Dedifferentiated amniotic fluid mesenchymal stem cell (primary cell): ENCODE data around the gene ABHD5.
A peak's percentile ranks its signal among the peaks of the same experiment; 100 is the strongest.

ENCODE experiments used
- DNase-seq: peaks from one replicate; pipeline ENCODE4 v3.0.0-alpha.2; 2016; ENCODE audit errors: extremely low spot score

The ABHD5 gene

GRCh38 chr3:43685921-43686320 is 4.8 kb upstream of the ABHD5 start:
- no peak for DNase-seq

GRCh38 chr3:43686333-43686699 is 4.4 kb upstream of the ABHD5 start:
- no peak for DNase-seq

DNA sequence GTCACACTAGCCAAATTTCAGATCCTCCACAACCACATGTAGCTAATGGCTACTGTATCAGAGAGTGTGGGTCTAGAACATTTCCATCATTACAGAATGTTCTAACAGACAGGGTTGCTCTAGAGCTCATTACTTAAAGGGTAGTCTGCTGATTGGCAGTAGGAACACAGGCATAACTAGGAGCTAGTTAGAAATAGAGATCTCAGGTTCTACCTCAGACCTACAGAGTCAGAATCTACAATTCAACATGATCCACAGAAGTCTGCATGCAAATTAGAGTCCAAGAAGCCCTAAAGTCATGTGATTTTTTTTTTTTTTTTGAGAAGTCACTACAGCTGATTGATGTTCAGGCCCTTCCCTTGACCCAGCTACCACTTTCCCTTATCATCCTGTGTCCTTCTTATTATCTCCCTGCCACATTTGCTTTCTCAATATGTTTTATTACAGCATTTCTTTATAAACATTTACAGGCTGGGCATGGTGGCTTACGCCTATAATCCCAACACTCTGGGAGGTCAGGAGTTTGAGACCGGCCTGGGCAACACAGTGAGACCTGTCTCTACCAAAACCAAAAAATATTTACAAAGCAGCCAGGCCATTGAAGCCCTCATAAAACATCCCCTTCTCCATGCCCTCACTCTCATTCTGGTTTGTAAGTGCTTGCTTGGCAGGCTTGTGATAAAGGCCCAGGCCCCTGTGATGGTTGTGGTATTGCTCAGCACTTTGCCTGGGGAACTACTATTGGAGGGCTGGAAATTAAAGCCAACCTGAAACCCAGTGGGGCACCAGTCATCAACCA is 3.8 kb upstream of the ABHD5 start:
- no peak for DNase-seq

GRCh38 chr3:43687499-43687811 is 3.3 kb upstream of the ABHD5 start:
- no peak for DNase-seq

DNA sequence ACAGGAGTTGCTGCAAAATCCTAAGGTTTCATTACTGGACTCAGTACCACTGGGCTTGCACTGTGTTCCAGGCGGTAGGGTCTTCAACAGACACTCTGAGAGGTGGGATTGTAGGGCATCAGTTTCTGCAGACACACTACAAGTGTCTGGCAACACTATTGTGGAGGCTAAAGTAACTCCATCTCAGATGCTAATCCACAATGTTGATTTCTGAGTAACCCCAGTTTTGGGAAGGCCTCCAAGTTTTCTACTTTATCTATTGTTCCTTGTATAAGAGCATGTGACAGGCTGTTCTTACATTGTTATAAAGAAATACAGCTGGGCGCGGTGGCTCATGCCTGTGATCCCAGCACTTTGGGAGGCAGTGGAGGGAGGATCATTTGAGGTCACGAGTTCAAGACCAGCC is 2.5 kb upstream of the ABHD5 start:
- no peak for DNase-seq

DNA sequence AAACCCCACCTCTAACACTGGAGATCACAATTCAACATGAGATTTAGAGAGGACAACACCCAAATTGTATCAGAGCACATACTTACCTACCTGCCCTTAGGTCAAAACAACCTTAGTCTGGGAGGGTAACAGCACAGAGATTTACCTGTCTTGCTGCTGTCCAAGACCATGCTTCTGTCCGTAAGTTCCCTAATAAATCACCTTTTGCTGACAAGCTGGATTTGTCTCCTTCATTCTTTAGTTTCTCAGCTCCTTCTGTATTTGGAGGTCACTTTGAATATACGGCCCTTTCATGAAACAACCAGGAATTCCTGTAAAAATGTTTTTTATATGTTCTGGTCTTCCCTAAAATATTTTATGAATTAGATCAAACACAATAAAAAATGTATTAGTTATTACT is 1.6 kb upstream of the ABHD5 start:
- DNase-seq: no peak

DNA sequence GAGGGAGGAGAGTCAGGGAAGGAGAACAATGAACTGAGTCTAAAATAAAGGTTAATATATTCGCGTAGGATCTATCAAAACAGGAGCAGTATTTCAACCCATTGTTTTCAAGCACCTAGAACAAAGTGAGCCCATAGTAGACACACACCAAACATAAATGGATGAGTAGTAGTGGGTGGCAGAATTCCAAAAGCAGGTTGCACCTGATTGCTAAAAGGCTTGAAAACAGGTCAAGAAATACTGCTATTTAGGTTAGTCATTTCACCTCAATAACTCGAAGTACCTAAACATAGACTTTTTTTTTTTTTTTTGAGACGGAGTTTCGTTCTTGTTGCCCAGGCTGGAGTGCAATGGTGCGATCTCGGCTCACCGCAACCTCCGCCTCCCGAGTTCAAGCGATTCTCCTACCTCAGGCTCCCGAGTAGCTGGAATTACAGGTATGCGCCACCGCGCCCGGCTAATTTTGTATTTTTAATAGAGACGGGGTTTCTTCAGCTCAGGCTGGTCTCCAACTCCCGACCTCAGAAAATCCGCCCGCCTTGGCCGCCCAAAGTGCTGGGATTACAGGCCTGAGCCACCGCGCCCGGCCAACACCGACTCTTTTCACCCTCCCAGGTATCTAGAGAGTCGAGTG is 855 bp upstream of the ABHD5 start:
- DNase-seq: no peak

GRCh38 chr3:43691120-43691995 is 620 bp downstream of the ABHD5 start:
- no peak for DNase-seq

DNA sequence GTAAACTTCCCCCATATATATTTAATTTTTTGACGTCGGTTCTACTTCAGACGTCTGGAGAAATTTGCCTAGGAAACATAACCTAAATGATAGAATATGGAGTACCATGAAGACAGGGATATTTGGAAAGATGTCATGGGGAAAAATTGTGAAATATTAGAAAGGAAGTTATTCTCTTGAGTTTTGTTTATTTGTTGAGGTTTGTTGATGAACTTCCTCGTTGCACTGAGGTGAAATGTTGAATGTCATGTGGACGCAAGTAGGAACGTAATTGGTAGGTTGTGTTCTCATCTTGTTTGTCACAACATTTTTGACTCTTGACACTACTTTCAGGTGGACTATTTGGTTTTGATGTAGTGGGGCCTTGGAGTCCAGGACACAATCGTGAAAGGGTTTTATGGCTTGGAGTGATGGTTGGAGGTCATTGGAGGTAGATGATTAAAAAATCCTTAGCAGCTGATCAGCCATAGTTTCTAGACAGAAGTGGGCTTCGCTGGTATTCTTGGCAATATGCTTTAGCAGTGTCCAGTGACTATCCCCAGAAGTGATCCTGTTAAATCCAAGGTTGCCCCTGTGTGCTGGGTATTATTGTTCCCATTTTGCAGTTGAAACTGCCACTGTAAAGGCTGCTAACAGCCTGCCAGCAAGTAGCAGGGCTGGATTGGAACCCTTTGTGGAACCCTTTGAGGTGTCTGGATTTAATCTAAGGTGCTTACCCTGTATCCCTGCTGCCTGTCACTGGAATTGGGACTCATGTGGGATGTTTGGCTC is 1.5 kb downstream of the ABHD5 start:
- DNase-seq: no peak

DNA sequence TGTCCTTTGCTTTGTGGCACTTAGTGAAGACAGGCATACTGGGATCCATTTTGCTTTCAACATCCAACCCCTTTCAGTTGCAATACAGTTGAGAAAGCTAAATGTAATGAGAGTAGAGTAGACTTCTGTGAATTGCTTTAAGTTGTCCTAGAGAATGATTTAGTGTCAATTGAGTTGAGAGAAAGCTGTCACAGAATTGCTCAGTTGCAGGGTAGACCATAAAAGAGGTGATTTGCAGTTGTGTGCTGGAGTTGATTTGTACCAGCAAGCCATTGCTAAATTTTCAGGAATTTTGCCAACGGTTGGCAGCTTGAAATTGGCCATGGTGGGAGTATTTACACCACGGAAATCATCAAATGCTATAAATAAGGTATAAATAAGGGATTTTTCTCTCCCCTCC is 2.2 kb downstream of the ABHD5 start:
- DNase-seq: no peak

DNA sequence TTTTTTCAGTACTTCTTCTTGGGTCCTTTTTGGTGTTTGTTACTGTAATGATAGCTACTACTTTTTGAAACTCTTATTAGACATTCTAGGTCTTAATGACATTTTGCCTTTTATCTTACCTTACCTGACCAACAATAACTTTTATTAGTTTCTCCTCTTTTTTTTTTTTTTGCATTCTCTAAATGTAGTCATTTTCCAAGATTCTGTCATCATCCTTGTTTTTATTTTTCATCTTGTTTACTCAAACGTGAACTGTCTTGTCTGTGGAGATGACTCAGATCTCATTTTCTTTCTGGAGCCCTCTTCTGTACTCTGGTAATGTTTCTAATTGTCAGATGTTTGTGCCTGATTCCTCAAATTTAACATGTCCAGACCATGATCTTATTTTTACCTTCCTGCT is 2.9 kb downstream of the ABHD5 start:
- DNase-seq: no peak

GRCh38 chr3:43695443-43695842 is 4.7 kb downstream of the ABHD5 start:
- DNase-seq: peak; percentile 17

GRCh38 chr3:43695863-43696262 is 5.1 kb downstream of the ABHD5 start:
- DNase-seq: no peak

DNA sequence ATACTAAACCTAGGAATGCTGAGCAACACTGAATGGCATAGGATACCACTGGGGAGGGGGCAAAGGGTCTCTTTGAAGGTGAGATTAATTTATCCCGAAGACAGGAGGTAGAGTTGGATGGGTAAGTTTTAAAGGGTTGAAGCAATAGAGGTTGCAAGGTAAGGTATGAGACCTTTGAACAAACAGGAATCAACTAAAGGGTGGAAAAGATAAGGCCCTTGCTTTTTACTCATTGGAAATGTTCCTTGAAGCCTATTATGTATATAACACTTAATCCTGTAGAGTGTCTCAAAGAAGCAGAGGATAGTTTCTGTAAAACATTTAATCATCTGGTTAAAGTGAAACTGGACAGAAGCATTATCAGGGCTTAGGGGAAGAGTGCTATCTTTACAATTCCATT is 5.7 kb downstream of the ABHD5 start:
- DNase-seq: no peak

- no peak for DNase-seq
Measured at GRCh38 chr3:43696881-43697280, 6.1 kb downstream of the ABHD5 start.

GRCh38 chr3:43699864-43700263 is 9.1 kb downstream of the ABHD5 start:
- no peak for DNase-seq

- no peak for DNase-seq
Measured at GRCh38 chr3:43704697-43705096, 14.0 kb downstream of the ABHD5 start.

DNA sequence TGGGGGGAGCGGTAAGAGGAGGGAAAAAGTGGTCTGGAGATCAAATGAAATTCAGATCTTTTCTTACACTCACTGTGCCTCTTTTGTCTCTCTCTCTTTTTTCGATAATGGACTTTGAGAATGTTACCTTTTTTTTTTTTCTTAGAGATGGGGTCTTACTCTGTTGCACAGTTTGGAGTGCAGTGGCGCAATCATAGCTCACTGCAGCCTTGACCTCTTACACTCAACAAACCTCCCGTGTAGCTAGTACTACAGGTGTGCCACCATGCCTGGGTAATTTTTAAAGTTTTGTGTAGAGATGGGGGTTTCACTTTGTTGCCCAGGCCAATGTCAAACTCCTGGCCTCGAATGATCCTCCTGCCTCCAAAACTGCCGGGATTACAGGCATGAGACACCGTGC is 15.6 kb downstream of the ABHD5 start:
- DNase-seq: no peak

DNA sequence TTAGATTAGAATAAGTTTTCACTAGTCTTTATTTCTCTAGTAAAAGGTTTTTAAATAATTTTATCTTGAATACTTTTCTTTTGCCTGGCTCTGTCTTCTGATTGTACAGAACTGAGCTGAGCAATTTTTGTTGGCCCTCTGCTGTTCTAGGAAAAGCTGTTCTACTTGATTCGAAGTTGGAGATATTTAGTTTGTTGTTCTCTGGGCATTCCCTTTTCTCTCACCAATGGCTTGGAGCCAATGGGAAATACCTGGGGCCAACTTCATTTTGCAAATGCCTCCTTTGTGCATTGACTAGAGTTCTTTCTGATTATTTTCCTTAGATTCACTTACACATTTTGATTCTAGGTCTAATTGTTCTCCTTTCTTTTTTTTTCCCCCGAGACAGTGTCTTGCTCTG is 16.5 kb downstream of the ABHD5 start:
- DNase-seq: no peak

DNA sequence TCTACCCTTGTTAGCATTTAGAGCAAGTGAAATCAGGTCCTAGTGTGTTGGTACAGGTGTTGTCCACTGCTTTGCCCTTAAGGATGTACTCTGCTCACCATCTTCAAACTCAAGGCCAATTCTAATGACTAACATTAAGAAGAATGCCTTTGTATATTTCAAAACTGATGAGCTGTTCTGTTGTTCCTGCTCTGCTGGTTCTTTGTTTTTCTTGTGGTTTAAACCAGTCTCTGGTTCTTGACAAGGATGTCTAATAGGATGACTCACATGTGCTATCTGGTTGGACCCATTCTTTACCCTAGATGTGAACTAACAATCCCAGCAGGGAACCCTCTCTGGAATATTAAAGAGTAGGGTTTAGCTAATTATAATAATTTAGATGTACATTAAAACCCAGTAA is 17.3 kb downstream of the ABHD5 start:
- DNase-seq: peak; percentile 40

DNA sequence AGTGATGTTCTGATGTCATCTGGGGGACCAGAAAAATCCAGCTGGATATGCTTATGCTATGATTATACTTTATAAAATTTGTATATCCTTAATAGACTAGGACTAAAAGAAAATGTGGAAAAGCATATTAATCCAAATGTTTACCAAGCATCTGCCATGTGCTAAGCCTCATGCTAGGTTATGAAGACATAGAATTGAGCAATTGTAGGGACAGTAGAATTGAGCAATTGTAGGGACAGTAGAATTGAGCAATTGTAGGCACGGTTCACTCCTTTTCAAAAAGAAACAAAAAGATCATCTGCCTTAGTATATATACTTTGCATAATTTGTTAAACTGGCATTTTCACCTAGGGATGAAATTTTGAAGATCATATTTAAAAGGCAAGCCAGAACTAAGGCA is 18.3 kb downstream of the ABHD5 start:
- no peak for DNase-seq

- no peak for DNase-seq
Measured at GRCh38 chr3:43710607-43711006, 19.9 kb downstream of the ABHD5 start.
